ENCODE measurements around the gene SNX17. TPM values are rescaled to one million over a fixed set of nuclear protein-coding genes. Genes with fewer than 3 reads are reported as not detected.

Gene SNX17
- total and polyA plus RNA-seq, 2 of the 13 experiments (the other 11 are each of a cell fraction or from before 2014, with no cell fraction given), result 75.0 to 109 TPM

GRCh38 chr2:27407798-27408491 lies 37.5 kb downstream of the SNX17 start (continued):
- TF ChIP-seq ISL2 (CRISPR knock-in tag; IDR thresholded peaks at IDR 0.05), result no peak
- 0 out of 2 replicates have a peak, but pooled peaks have one; percentile 18 for TF ChIP-seq SOX5 (CRISPR knock-in tag; IDR thresholded peaks at IDR 0.05; ENCODE audit: borderline replicate concordance)
- no peak for TF ChIP-seq RXRB (CRISPR knock-in tag; IDR thresholded peaks at IDR 0.05; ENCODE audit: borderline replicate concordance)
- no peak for TF ChIP-seq SP140L (CRISPR knock-in tag; IDR thresholded peaks at IDR 0.05; ENCODE audit: borderline replicate concordance)
- TF ChIP-seq TSC22D2 (CRISPR knock-in tag; IDR thresholded peaks at IDR 0.05; ENCODE audit: borderline replicate concordance), result 0 out of 2 replicates have a peak, but pooled peaks have one; percentile 14
- peak; percentile 87 for TF ChIP-seq ZBTB33 (CRISPR knock-in tag; IDR thresholded peaks at IDR 0.05)
- TF ChIP-seq ARNTL (CRISPR knock-in tag; IDR thresholded peaks at IDR 0.05), result no peak
- no peak for TF ChIP-seq ZSCAN21 (CRISPR knock-in tag; IDR thresholded peaks at IDR 0.05; ENCODE audit: borderline replicate concordance)
- TF ChIP-seq GABPA (IDR thresholded peaks at IDR 0.05; ENCODE audit: low read depth, low read length), result no peak
- peak; percentile 19; the same call in 1 of the 2 replicates for TF ChIP-seq GABPA (CRISPR knock-in tag; IDR thresholded peaks at IDR 0.05; ENCODE audit: low read depth)
- TF ChIP-seq POLR2A (IDR thresholded peaks at IDR 0.05; ENCODE audit: insufficient read depth in 1 of 2, low read depth in 2 of 2, low read length in 2 of 2), result 0 out of 4 replicates have a peak, but pooled peaks of 1 of the 2 experiments have one; percentile 26
- 0 out of 2 replicates have a peak, but pooled peaks have one; percentile 33 for TF ChIP-seq ZNF501 (CRISPR knock-in tag; IDR thresholded peaks at IDR 0.05)
- TF ChIP-seq NFIB (CRISPR knock-in tag; IDR thresholded peaks at IDR 0.05; ENCODE audit: borderline replicate concordance), result no peak
- TF ChIP-seq ZNF251 (CRISPR knock-in tag; IDR thresholded peaks at IDR 0.05), result no peak
- TF ChIP-seq PRMT3 (CRISPR knock-in tag; IDR thresholded peaks at IDR 0.05; ENCODE audit: borderline replicate concordance, low read depth), result no peak
- TF ChIP-seq SNAPC2 (CRISPR knock-in tag; IDR thresholded peaks at IDR 0.05), result no peak
- TF ChIP-seq REPIN1 (CRISPR knock-in tag; IDR thresholded peaks at IDR 0.05; ENCODE audit: borderline replicate concordance, low read depth), result no peak
- TF ChIP-seq SMYD3 (CRISPR knock-in tag; IDR thresholded peaks at IDR 0.05), result no peak
- 0 out of 2 replicates have a peak, but pooled peaks have one; percentile 17 for TF ChIP-seq ELF3 (CRISPR knock-in tag; IDR thresholded peaks at IDR 0.05)
- TF ChIP-seq MTA1 (CRISPR knock-in tag; IDR thresholded peaks at IDR 0.05; ENCODE audit: borderline replicate concordance), result no peak
- TF ChIP-seq TARDBP (CRISPR knock-in tag; IDR thresholded peaks at IDR 0.05), result no peak
- no peak for TF ChIP-seq AGO2 (optimal IDR thresholded peaks at IDR 0.05; ENCODE audit: low read depth, low read length)
- no peak for TF ChIP-seq ZBTB43 (CRISPR knock-in tag; conservative IDR thresholded peaks at IDR 0.05)
- TF ChIP-seq NR3C1 (CRISPR knock-in tag; IDR thresholded peaks at IDR 0.05), result no peak

All from HepG2 (cell line).